ENCODE data around the gene ZNF584. TPM values are rescaled to one million over a fixed set of nuclear protein-coding genes. Genes with fewer than 3 reads are reported as not detected.
"Not testable (repeated sequence)": the region's sequence is repeated elsewhere in the genome, so short reads cannot be mapped to it uniquely, and the experiment has no call there.

ZNF584 gene
- total and polyA plus RNA-seq, 10 of the 15 experiments (the other 5 are each of a cell fraction or from before 2014, with no cell fraction given): 2.0 to 10.7 (median 6.3) TPM

- H3K4me2 ChIP-seq (ENCODE audit: control insufficient read depth, insufficient read depth); DNase-seq (ENCODE audit: low read depth, low spot score); H3K4me1 ChIP-seq (ENCODE audit: control insufficient read depth, insufficient read depth, low read length); H3K79me2 ChIP-seq (ENCODE audit: control insufficient read depth, insufficient read depth, low read length); H2AFZ ChIP-seq (ENCODE audit: control insufficient read depth, low read depth, low read length); SMC1A ChIA-PET (ENCODE audit: uncharacterized antibody, unreplicated experiment); H3K9ac ChIP-seq (ENCODE audit: control insufficient read depth, insufficient read depth, low read length); H3K9me3 ChIP-seq (replicated peaks; ENCODE audit: control insufficient read depth, insufficient read depth, low read length); BruUV-seq (replicated peaks); H3K4me3 ChIP-seq; H3K27ac ChIP-seq (ENCODE audit: control insufficient read depth, insufficient read depth); H3K27me3 ChIP-seq (replicated peaks in 1 of 2; ENCODE audit: control insufficient read depth in 2 of 2, insufficient read depth in 2 of 2, low read length in 1 of 2); H4K20me1 ChIP-seq (ENCODE audit: control insufficient read depth, insufficient read depth); ATAC-seq; in situ Hi-C loops (cut with MboI); FAIRE-seq; CTCF ChIA-PET; H3K36me3 ChIP-seq (ENCODE audit: control insufficient read depth in 2 of 2, insufficient read depth in 2 of 2, low read length in 1 of 2); intact Hi-C loops (cut with micrococcal nuclease; ENCODE audit: unreplicated experiment): not testable (repeated sequence)
- RAD21 ChIA-PET (ENCODE audit: unreplicated experiment): interaction anchor here (0.7 to 1.3 kb wide), 2 partner anchors 14 to 30 kb away, joined by 3 to 4 read pairs; partner anchors contain the start of gene ZNF497
- 63% methylated on average over 6 of the region's 7 CpGs for WGBS (ENCODE audit: insufficient coverage, insufficient replicate concordance, low lambda C conversion rate, missing lambda C conversion rate)
- POLR2A ChIA-PET: interaction anchor here (2.2 kb wide), 1 partner anchor 14 kb away, joined by 5 read pairs; the partner anchor contains the start of gene ZNF497
Observed at GRCh38 chr19:58376724-58377123, 31.7 kb upstream of the ZNF584 start.

GRCh38 chr19:58379246-58379645 lies 29.2 kb upstream of the ZNF584 start:
- Histone ChIP-seq H3K4me1 (ENCODE audit: control insufficient read depth, insufficient read depth, low read length) (peaks cover 13% of the 10 kb centered on the region), H3K9me3 (replicated peaks; ENCODE audit: control insufficient read depth, insufficient read depth, low read length) (no peaks in the 10 kb centered on the region), H2AFZ (ENCODE audit: control insufficient read depth, low read depth, low read length) (no peak overlapping the region), H3K27me3 (replicated peaks in 1 of 2; ENCODE audit: control insufficient read depth in 2 of 2, insufficient read depth in 2 of 2, low read length in 1 of 2) (no peaks in the 10 kb centered on the region), H3K79me2 (ENCODE audit: control insufficient read depth, insufficient read depth, low read length) (peaks cover 3% of the 10 kb centered on the region), H3K4me3 (peak overlapping the region; percentile 67; the same call in 1 of the 2 replicates), H3K9ac (ENCODE audit: control insufficient read depth, insufficient read depth, low read length) (no peak overlapping the region), H3K36me3 (ENCODE audit: control insufficient read depth in 2 of 2, insufficient read depth in 2 of 2, low read length in 1 of 2) (no peaks in the 10 kb centered on the region), H3K27ac (ENCODE audit: control insufficient read depth, insufficient read depth) (no peak overlapping the region), H4K20me1 (ENCODE audit: control insufficient read depth, insufficient read depth) (no peaks in the 10 kb centered on the region), H3K4me2 (ENCODE audit: control insufficient read depth, insufficient read depth) (peak overlapping the region; percentile 99)
- ATAC-seq: no peak
- POLR2A ChIA-PET: interaction anchor here (0.5 to 2.2 kb wide), 5 partner anchors 15 to 536 kb away, joined by 3 to 5 read pairs (median 3); partner anchors contain the start of gene ZNF497
- in situ Hi-C loops (cut with MboI) (no loop called here), intact Hi-C loops (cut with micrococcal nuclease; ENCODE audit: unreplicated experiment) (no loop called here)
- WGBS (ENCODE audit: insufficient coverage, insufficient replicate concordance, low lambda C conversion rate, missing lambda C conversion rate): 59% methylated on average over 6 of the region's 6 CpGs
- DNase-seq (ENCODE audit: low read depth, low spot score): no peak
- BruUV-seq (replicated peaks): no TSS peak
- RAD21 ChIA-PET (ENCODE audit: unreplicated experiment): interaction anchor here (1.7 kb wide), 1 partner anchor 16 kb away, joined by 5 read pairs; no protein-coding TSS in a partner anchor
- SMC1A ChIA-PET (ENCODE audit: uncharacterized antibody, unreplicated experiment): interaction anchor here (1.0 to 1.4 kb wide), 2 partner anchors 17 to 50 kb away, joined by 3 to 4 read pairs; partner anchors contain the start of gene ZNF497
- TF ChIP-seq ATF7 (IDR thresholded peaks at IDR 0.05; ENCODE audit: low read depth): no peak
- TF ChIP-seq NFXL1 (IDR thresholded peaks at IDR 0.05; ENCODE audit: borderline replicate concordance): no peak
- no peak for TF ChIP-seq ZNF207 (IDR thresholded peaks at IDR 0.05; ENCODE audit: borderline replicate concordance)
- no peak for TF ChIP-seq MXI1 (IDR thresholded peaks at IDR 0.05; ENCODE audit: low read depth, low read length)
- TF ChIP-seq ZZZ3 (IDR thresholded peaks at IDR 0.05; ENCODE audit: control insufficient read depth, insufficient read length, low read depth): no peak
- no peak for TF ChIP-seq CBX5 (IDR thresholded peaks at IDR 0.05; ENCODE audit: low read depth)
- CTCF ChIA-PET: interaction anchor here (0.9 to 1.5 kb wide), 2 partner anchors 16 to 141 kb away, joined by 3 to 8 read pairs; partner anchors contain the start of genes ZBTB45 and ZNF497
- FAIRE-seq: no peak
